ENCODE results near the gene ELAVL4.
"Not testable (repeated sequence)": the region's sequence is repeated elsewhere in the genome, so short reads cannot be mapped to it uniquely, and the experiment has no call there.

The ELAVL4 gene

GRCh38 chr1:50126927-50127715, 18.4 kb downstream of the ELAVL4 start:
- no peak for DNase-seq

DNA sequence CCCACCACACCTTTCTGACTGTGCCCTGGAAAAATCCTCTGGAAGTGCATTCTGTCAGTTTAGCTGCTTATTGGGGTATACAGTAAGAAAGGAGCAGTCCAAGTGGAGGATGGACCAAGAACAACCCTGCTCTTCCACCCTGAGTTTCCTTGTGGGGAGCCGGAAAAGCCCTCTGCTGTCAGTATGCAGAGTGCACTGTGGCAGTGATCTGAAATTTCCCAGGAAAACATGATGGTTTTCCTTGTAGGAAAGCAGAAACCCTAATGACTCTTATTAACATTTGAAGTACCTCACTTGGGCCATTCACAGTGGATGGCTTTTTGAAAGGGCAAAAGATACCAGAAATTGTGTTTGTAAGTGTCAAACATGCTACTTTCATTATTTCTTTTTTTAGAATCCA, 20.5 kb downstream of the ELAVL4 start:
- DNase-seq: no peak

DNA sequence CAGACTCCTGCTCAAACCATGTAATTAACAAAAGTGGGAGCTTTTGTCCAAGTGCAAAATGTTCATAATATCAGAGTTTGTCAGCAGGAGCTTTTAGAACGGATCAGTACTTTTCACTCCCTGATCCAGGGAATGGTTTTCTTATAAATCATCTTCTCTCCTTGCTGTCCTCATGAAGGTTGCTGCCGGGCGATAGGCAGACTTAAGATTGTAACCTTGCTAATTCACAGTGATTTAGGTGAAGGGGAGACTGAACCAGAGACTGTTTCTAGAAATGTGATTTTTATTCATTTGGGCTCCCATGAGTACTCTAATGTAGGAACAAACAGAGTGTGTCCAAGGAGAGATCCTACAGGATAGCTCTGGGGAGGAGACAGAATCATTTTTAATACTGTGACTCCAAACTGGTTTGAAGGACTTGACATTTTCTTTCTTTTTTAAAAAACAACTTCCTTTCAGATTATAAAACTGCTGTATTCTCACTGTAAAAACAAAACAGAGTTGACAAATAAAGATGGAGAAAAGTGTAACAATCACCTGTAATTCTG, 23.7 kb downstream of the ELAVL4 start:
- DNase-seq: no peak

- DNase-seq: no peak
These were observed 27.0 kb downstream of the ELAVL4 start for GRCh38 chr1:50135716-50136115.

DNA sequence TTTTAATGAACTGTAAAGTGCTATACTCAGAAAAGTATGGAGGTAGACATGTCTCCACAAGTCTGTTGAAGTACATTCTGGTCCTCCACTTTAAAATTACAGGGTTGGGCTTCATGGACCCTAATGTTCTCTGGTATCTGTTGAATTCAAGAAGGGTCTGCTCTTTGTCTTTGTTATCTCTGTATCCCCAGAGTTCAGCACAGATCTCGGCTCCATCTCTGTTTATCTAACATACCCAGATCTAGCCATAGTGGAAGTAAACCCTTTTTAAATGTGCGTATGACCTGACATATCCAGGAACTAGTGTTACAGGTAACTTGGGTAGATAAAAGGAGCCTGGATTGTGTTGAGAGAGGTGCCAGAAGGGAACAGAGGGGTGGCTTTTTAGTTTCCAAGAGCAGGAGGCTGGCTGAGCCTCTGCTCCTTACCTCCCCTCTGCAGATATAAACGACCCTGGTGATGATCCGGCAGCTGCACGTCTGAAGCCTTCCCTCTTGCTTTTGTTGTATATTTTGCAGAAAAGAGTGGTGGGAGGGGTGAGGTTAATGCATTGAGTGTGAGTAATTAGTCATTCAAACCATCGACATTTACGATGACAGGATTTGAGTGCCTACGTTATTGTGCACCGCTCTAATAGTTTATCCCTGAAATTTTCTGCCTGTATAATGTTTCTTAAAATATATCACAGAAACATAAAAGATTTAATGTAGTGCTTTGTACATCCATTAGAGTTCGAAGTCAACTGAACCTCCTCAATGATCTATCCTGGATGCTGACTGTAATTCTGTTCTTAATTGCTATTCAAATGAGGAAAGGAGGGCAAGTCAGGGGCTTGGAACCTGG, 30.8 kb downstream of the ELAVL4 start:
- no peak for DNase-seq

- no peak for DNase-seq
These were observed 31.4 kb downstream of the ELAVL4 start for GRCh38 chr1:50140182-50140447.

DNA sequence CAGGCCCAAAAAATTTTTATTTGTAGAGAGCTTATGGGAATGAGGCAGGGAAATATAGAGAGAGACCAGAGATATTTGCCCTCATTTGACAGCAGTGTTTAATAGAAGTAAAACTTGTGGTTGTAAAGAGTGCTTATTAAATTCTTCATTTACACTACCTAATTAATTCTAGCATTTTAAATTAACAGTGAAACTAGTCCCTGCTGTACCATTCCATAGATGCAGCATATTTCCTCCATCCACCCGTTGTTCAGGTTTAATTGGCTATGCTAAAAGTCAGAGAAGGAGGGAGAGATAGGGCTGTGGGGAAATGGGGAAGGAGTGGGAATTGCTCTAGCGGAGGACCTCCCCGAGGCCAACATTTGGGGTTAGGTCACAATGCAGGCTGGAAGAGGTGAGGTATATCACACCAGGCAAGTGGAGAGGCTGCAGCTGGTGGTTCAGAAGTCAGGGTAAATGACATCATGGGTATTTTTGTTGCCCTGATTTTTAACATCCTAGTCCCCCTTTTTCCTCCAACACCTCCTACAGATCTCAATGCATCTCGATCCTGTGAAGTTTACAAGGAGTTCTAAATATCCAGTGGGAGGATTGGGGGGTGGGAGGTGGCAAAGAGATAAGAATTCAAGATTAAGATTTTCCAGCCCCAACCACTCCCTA, 38.6 kb downstream of the ELAVL4 start:
- no peak for DNase-seq

- no peak for DNase-seq
These were observed 39.6 kb downstream of the ELAVL4 start for GRCh38 chr1:50148142-50148923.

- no peak for DNase-seq
These were observed 43.5 kb downstream of the ELAVL4 start for GRCh38 chr1:50152236-50152635.

DNA sequence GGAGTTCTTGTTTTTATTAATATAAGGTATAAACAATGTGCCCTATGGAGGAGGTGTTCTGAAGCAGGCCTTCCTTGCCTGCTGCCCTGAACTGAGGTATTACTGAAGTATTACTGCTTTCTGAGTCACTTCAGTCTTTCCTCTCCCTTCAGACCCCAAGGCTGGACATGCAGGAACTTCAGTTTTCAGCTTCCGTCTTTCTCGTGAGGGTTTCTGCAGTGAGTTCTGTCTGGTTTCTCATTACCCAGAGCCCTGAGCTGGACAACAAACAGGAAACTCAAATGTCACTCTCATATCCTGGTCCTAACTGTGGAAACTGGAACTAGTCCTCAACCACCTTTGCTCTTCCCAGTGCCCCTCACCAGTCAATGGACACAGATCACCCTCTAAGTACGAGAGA, 46.8 kb downstream of the ELAVL4 start:
- peak; percentile 39 to 66 (median 58) for DNase-seq

DNA sequence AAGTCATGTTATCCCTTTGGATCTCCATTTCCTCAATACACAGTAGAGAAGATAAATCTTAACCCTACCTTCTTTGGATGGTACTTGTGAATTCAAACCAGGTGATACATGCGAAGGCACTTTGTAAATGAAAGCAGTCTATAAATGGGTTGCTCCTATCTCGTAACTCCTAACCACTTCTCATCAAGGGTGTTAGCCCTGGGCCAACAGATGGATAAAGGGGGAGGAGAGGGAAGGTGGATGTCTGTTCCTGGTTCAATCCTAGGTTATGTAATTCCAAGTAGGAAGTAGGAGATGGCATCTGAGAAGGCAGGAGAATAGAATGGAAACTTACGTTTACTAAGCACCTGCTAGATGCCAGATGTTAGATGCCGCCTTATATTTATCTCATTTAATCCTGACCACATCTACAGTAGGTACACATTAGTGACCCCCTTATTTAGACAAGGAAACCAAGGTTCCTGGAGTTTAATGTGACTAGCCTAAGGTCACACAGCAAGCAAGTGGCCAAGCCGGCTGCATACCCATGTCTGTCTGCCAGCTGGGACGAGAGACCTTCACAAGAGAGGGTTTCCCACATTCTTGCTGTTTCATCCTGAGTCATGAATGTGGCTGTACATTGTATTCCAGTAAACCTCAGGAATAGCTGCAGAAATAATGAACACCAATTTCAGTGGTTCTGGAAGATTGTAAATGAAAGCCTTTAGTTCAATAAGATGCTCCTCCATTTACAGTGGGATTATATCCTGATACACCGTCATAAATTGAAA, 47.7 kb downstream of the ELAVL4 start:
- DNase-seq: no peak

GRCh38 chr1:50157306-50157941, 48.7 kb downstream of the ELAVL4 start:
- no peak for DNase-seq

- no peak for DNase-seq
These were observed 49.7 kb downstream of the ELAVL4 start for GRCh38 chr1:50158421-50158820.

DNA sequence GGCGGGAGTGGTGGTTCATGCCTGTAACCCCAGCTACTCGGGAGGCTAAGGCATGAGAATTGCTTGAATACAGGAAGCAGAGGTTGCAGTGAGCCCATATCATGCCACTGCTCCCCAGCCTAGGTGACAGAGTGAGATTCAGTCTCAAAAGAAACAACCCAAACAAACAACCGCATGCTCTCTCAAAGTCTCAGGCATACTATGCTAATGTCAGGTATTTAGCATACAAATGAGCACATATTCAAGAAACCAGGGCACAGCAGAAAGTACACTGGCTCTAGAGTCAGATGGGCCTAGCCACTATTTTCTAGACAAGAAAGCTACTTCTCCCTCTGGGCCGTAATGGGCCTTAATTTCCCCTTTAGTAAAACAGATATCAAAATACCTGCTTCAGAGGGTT, 55.0 kb downstream of the ELAVL4 start:
- no peak for DNase-seq

DNA sequence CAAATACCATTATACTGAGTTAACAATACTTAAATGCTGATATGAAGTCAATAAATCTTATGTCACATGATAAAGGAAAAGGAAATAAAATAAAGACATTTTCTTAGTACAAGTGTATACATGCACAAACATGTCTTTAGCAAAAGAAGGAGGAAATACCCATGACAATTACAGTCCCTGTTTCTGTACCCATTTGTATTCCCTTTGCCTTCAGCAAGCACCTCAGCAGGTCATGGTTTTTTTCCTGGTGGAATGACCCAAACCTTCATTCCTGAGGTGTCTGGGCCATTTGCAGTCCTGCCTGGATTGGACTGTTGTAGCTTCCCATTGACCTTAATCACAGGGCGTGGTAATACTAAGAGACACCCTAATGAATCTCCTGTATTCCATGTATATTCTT, 57.6 kb downstream of the ELAVL4 start:
- DNase-seq: not testable (repeated sequence)

GRCh38 chr1:50172299-50172698, 63.6 kb downstream of the ELAVL4 start:
- DNase-seq: no peak

DNA sequence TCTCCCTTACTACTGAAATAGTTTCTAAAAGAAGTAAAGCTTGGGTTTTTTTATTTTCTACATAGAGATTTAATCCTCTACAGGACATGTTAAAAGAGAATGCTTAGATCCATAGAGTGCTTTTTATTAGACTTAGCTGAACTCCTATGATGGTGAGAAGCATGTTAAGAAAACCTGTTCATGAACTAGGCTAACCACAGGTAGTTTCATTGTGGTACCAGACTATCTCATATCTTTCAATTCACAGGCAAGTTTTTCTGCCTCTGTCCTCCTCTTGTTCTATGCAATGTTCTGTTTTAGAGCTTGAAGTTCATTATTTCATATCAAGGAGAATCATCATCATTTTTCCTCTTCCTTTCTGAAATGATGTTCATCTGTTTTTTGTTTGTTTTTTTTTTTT, 65.4 kb downstream of the ELAVL4 start:
- no peak for DNase-seq

DNA sequence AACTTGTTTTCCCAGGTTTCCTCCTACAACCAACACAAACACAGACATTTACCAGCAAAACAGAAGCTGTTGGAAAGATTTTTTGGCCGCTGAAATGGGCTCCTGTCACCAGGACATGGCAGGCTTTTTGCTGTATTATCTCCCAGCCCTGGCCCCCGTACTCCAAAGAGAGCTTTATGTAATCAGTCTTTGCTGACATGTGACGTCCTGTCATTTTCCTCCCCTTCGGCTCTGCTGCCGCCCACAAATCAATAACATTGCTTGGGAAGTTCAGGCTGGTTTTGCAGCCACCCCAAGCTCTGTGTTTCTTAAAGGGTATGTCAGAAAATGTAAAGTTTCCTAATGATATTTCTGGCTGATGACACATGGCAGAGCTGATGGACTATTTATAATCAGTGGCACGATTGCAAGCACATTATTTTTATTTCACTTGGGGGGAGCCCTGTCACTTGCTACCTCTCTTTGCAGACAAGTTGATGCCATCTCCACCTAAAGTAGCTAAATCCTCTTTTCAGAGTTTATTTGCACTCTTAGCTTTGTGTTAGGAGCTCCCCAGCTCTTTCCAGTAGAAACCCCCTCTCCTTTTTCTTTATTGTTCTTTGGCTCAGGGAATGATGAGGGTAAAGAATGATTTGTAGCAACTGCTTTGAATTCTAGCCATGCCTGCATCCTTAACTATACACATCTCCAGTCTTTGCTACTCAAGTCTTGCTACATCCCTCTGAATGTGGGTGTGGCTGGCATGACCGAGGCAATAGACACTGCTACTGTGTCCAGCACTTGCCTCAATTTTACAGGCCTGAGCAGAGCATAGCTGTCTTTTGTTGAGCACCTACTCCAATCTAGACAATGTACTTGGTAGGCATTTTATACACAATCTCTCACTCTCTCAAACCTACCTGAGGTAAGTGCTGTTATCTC, 67.3 kb downstream of the ELAVL4 start:
- DNase-seq: no peak

GRCh38 chr1:50177994-50178393, 69.3 kb downstream of the ELAVL4 start:
- DNase-seq: no peak

DNA sequence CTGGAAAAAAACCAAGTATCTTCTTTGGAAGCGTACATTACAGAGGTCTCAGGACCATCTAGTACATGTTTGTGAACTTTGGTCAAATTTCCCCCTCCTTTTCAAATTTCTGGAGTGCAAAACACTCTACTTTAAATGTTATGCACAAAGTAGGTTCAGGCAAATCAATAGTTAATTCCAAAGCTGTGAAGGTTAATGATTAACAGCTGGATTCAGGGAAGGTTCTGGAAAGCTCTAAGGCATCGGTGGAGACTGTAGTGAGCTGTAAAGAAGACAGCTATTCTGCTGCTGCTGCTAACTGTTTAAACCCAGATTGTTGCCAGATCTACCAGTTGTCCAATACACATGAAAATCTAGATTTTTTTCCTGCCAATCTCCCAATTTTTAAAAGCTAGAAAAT, 70.9 kb downstream of the ELAVL4 start:
- no peak for DNase-seq
